H9 (cell line): ENCODE measurements around the gene DTX2. TPM values are rescaled to one million over a fixed set of nuclear protein-coding genes. Genes with fewer than 3 reads are reported as not detected.
"Not testable (repeated sequence)": the region's sequence is repeated elsewhere in the genome, so short reads cannot be mapped to it uniquely, and the experiment has no call there.

Experiments used
- DNase-seq: peaks from one replicate; pipeline ENCODE4 v3.0.0-alpha.2; 2017
- H2AFZ ChIP-seq: one replicate; pipeline ENCODE4 v1.6.1; 2013; ENCODE audit warnings: mild to moderate bottlenecking, low read length, control low read depth, moderate library complexity
- H2AK5ac ChIP-seq: 2 replicates; pipeline ENCODE4 v1.6.1; 2013; ENCODE audit warnings: low read length, control low read depth, mixed read lengths; ENCODE audit not compliant: insufficient read length
- H2BK120ac ChIP-seq: one replicate; pipeline ENCODE4 v1.6.1; 2013; ENCODE audit warnings: low read depth, mild to moderate bottlenecking, low read length, control low read depth, inconsistent platforms; ENCODE audit not compliant: poor library complexity, severe bottlenecking
- H2BK12ac ChIP-seq: 2 replicates; pipeline ENCODE4 v1.6.1; 2013; ENCODE audit warnings: low read length, control low read depth, mixed read lengths, low read depth; ENCODE audit not compliant: insufficient read length
- H2BK15ac ChIP-seq: 2 replicates; pipeline ENCODE4 v1.6.1; 2013; ENCODE audit warnings: low read depth, low read length, control low read depth
- H2BK20ac ChIP-seq: one replicate; pipeline ENCODE4 v1.6.1; 2013; ENCODE audit warnings: low read depth, mild to moderate bottlenecking, low read length, control low read depth, inconsistent platforms; ENCODE audit not compliant: poor library complexity, severe bottlenecking
- H2BK5ac ChIP-seq: 2 replicates; pipeline ENCODE4 v1.6.1; 2013; ENCODE audit warnings: low read length, control low read depth, mixed read lengths; ENCODE audit not compliant: insufficient read length
- H3K14ac ChIP-seq: 2 replicates; pipeline ENCODE4 v1.6.1; 2013; ENCODE audit warnings: low read length, control low read depth; ENCODE audit not compliant: insufficient read depth
- H3K18ac ChIP-seq: 2 replicates; pipeline ENCODE4 v1.6.1; 2013; ENCODE audit warnings: low read depth, mild to moderate bottlenecking, mixed read lengths, low read length, control low read depth; ENCODE audit not compliant: insufficient read length
- H3K23ac ChIP-seq: 2 replicates; pipeline ENCODE4 v1.6.1; 2013; ENCODE audit warnings: low read length, control low read depth, mixed read lengths, low read depth; ENCODE audit not compliant: insufficient read length
- H3K23me2 ChIP-seq: 2 replicates; pipeline ENCODE4 v1.6.1; 2013; ENCODE audit warnings: low read depth, mild to moderate bottlenecking, mixed read lengths, low read length, control low read depth; ENCODE audit not compliant: insufficient read length, poor library complexity, severe bottlenecking
- H3K27ac ChIP-seq: 2 replicates; pipeline ENCODE4 v1.5.1; 2013; ENCODE audit warnings: low read length, control low read depth, mixed read lengths, low read depth; ENCODE audit not compliant: insufficient read length
- H3K27me3 ChIP-seq: 2 replicates; pipeline ENCODE4 v1.6.1; 2013; ENCODE audit warnings: low read length, control low read depth, inconsistent platforms; ENCODE audit not compliant: insufficient read depth
- H3K4ac ChIP-seq: 2 replicates; pipeline ENCODE4 v1.6.1; 2013; ENCODE audit warnings: low read depth, mild to moderate bottlenecking, control low read depth, inconsistent platforms, low read length, moderate library complexity
- H3K4me1 ChIP-seq: 2 replicates; pipeline ENCODE4 v1.6.1; 2013; ENCODE audit warnings: low read length, control low read depth, inconsistent platforms; ENCODE audit not compliant: insufficient read depth
- H3K4me2 ChIP-seq: 2 replicates; pipeline ENCODE4 v1.6.1; 2013; ENCODE audit warnings: low read length, control low read depth, mixed read lengths; ENCODE audit not compliant: insufficient read length, insufficient read depth
- H3K56ac ChIP-seq: 2 replicates; pipeline ENCODE4 v1.6.1; 2013; ENCODE audit warnings: low read depth, mild to moderate bottlenecking, mixed read lengths, low read length, control low read depth; ENCODE audit not compliant: insufficient read length
- H3K79me1 ChIP-seq: 2 replicates; pipeline ENCODE4 v1.6.1; 2013; ENCODE audit warnings: low read depth, mild to moderate bottlenecking, moderate library complexity, low read length, control low read depth, inconsistent platforms; ENCODE audit not compliant: insufficient read depth, poor library complexity, severe bottlenecking
- H3K79me2 ChIP-seq: 2 replicates; pipeline ENCODE4 v1.6.1; 2013; ENCODE audit warnings: low read length, control low read depth, inconsistent platforms; ENCODE audit not compliant: insufficient read depth
- H3K9ac ChIP-seq: 2 replicates; pipeline ENCODE4 v1.6.1; 2013; ENCODE audit warnings: low read length, control low read depth, mixed read lengths; ENCODE audit not compliant: insufficient read length; ENCODE audit errors: extremely low read depth
- H3K9me3 ChIP-seq: one replicate; pipeline ENCODE4 v1.6.1; 2013; ENCODE audit warnings: low read depth, low read length, inconsistent platforms; ENCODE audit not compliant: control insufficient read depth
- H3T11ph ChIP-seq: one replicate; pipeline ENCODE4 v1.6.1; 2013; ENCODE audit warnings: mild to moderate bottlenecking, low read length, control low read depth, inconsistent platforms
- H4K20me1 ChIP-seq: one replicate; pipeline ENCODE4 v1.6.1; 2013; ENCODE audit not compliant: control insufficient read depth, insufficient read length, insufficient read depth
- H4K5ac ChIP-seq: 2 replicates; pipeline ENCODE4 v1.6.1; 2013; ENCODE audit warnings: low read depth, mild to moderate bottlenecking, mixed read lengths, low read length, control low read depth; ENCODE audit not compliant: insufficient read length
- H4K8ac ChIP-seq: replicated peaks from 2 replicates; pipeline ENCODE4 v1.6.1; 2013; ENCODE audit warnings: low read length, control low read depth, mixed read lengths, low read depth; ENCODE audit not compliant: insufficient read length
- H4K91ac ChIP-seq: 2 replicates; pipeline ENCODE4 v1.6.1; 2013; ENCODE audit warnings: low read depth, mild to moderate bottlenecking, moderate library complexity, mixed read lengths, low read length, control low read depth; ENCODE audit not compliant: insufficient read length
- H3K27ac Mint-ChIP-seq, 3 experiments: 2 replicates in 2 of 3; 3 replicates in 1 of 3; pipeline ENCODE4 v1.8.0; 2020 to 2021; ENCODE audit warnings: mixed read lengths in 3 of 3, mild to moderate bottlenecking in 1 of 3, moderate library complexity in 1 of 3
- H3K27me3 Mint-ChIP-seq: 2 replicates; pipeline ENCODE4 v1.8.0; 2021; ENCODE audit warnings: low read depth, mild to moderate bottlenecking, moderate library complexity, mixed read lengths
- H3K36me3 Mint-ChIP-seq, 3 experiments: 2 replicates in 2 of 3; 3 replicates in 1 of 3; pipeline ENCODE4 v1.8.0; 2020 to 2021; ENCODE audit warnings: low read depth in 3 of 3, mixed read lengths in 3 of 3; ENCODE audit not compliant: insufficient read depth in 1 of 3
- H3K4me1 Mint-ChIP-seq, 2 experiments: 2 replicates each; pipeline ENCODE4 v1.8.0; 2020; ENCODE audit warnings: mixed read lengths in 2 of 2
- H3K4me3 Mint-ChIP-seq, 2 experiments: 2 replicates in 1 of 2; 3 replicates in 1 of 2; pipeline ENCODE4 v1.8.0; 2020 to 2021; ENCODE audit warnings: mild to moderate bottlenecking in 2 of 2, mixed read lengths in 2 of 2, moderate library complexity in 1 of 2
- H3K9me3 Mint-ChIP-seq, 2 experiments: 2 replicates in 1 of 2; 3 replicates in 1 of 2; pipeline ENCODE4 v1.8.0; 2020; ENCODE audit warnings: mild to moderate bottlenecking in 2 of 2, mixed read lengths in 2 of 2, moderate library complexity in 1 of 2
- WGBS: extraction: QIAGEN DNeasy Blood & Tissue Kit; methylation state at CpG from one replicate; pipeline ENCODE4 v1.1.7; 2013; ENCODE audit warnings: missing lambda C conversion rate, low lambda C conversion rate, mixed read lengths; ENCODE audit not compliant: insufficient read length; ENCODE audit errors: extremely low coverage; 5-methylcytosine and 5-hydroxymethylcytosine counted together
- total RNA-seq: library from RNA; stranded (reverse); gene quantifications from 2 replicates; pipeline ENCODE4 v1.2.1, GENCODE V29; 2021

Gene DTX2
- total RNA-seq, 1 experiment from 2014 or later: 48.8 TPM

GRCh38 chr7:76421097-76421496, 40.4 kb upstream of the DTX2 start:
- H3K23ac ChIP-seq, H4K5ac ChIP-seq, H3K79me2 ChIP-seq, H4K8ac ChIP-seq, H4K91ac ChIP-seq, H3K9me3 Mint-ChIP-seq, H3K9ac ChIP-seq, H2AFZ ChIP-seq, H3T11ph ChIP-seq, H3K23me2 ChIP-seq, H3K27ac Mint-ChIP-seq, H3K79me1 ChIP-seq, H3K18ac ChIP-seq, H2BK12ac ChIP-seq, H3K4me1 ChIP-seq, H4K20me1 ChIP-seq, H3K27me3 Mint-ChIP-seq, H2BK120ac ChIP-seq, H2BK20ac ChIP-seq, H3K9me3 ChIP-seq, DNase-seq, H3K4me3 Mint-ChIP-seq, H3K27ac ChIP-seq, H3K56ac ChIP-seq, H3K4ac ChIP-seq, H3K4me2 ChIP-seq, H3K27me3 ChIP-seq, H2BK15ac ChIP-seq, H3K36me3 Mint-ChIP-seq, H2AK5ac ChIP-seq, H2BK5ac ChIP-seq, H3K14ac ChIP-seq: not testable (repeated sequence)
- H3K4me1 Mint-ChIP-seq: peaks cover 16 to 19% of the 10 kb centered on the region in 2 experiments
- no CpG with 5 or more reads among the region's 6 CpGs for WGBS
